Natural killer cell (primary cell): ENCODE data around the gene PDZRN3. TPM values are rescaled to one million over a fixed set of nuclear protein-coding genes. Genes with fewer than 3 reads are reported as not detected.

Experiments
- ATAC-seq, 3 donors: fragments of 150-1000 bp in 2 of 3; fragments of 200-7000 bp in 1 of 3; cut with Tn5 transposase; 1 replicate in 1 of 3; 2 replicates in 2 of 3; pipeline ENCODE4 v1.10.0; 2021; ENCODE audit warnings: mild to moderate bottlenecking in 2 of 3, moderate library complexity in 2 of 3
- DNase-seq, 2 donors: peaks; one replicate each; pipeline versions ENCODE4 v3.0.0 to v3.0.0-alpha.2; 2013 to 2021; ENCODE audit warnings: mixed read lengths in 1 of 2
- H3K27ac ChIP-seq: one replicate; pipeline ENCODE4 v1.5.1; 2013; ENCODE audit warnings: mild to moderate bottlenecking, low read length
- H3K27me3 ChIP-seq: one replicate; pipeline ENCODE4 v1.6.1; 2013; ENCODE audit warnings: low read length; ENCODE audit not compliant: control insufficient read depth, insufficient read depth
- H3K36me3 ChIP-seq: one replicate; pipeline ENCODE4 v1.6.1; 2013; ENCODE audit warnings: low read length; ENCODE audit not compliant: control insufficient read depth, insufficient read depth
- H3K4me1 ChIP-seq: one replicate; pipeline ENCODE4 v1.6.1; 2013; ENCODE audit warnings: low read length; ENCODE audit not compliant: control insufficient read depth, insufficient read depth
- H3K4me3 ChIP-seq: one replicate; pipeline ENCODE4 v1.5.1; 2013; ENCODE audit warnings: low read length
- H3K9me3 ChIP-seq: one replicate; pipeline ENCODE4 v1.6.1; 2013; ENCODE audit warnings: low read length; ENCODE audit not compliant: control insufficient read depth, insufficient read depth
- H3K27ac Mint-ChIP-seq, 2 donors: one replicate each; pipeline ENCODE4 v1.8.0; 2022; ENCODE audit warnings: mild to moderate bottlenecking in 2 of 2, mixed read lengths in 2 of 2, moderate library complexity in 1 of 2
- H3K27me3 Mint-ChIP-seq, 2 donors: one replicate each; pipeline ENCODE4 v1.8.0; 2022; ENCODE audit warnings: low read depth in 2 of 2, mixed read lengths in 2 of 2
- H3K36me3 Mint-ChIP-seq: one replicate; pipeline ENCODE4 v1.8.0; 2022; ENCODE audit warnings: mixed read lengths
- H3K4me1 Mint-ChIP-seq, 2 donors: one replicate each; pipeline ENCODE4 v1.8.0; 2022; ENCODE audit warnings: mixed read lengths in 2 of 2
- H3K4me3 Mint-ChIP-seq: one replicate; pipeline ENCODE4 v1.8.0; 2022; ENCODE audit warnings: mild to moderate bottlenecking, moderate library complexity, mixed read lengths
- H3K9me3 Mint-ChIP-seq, 2 donors: one replicate each; pipeline ENCODE4 v1.8.0; 2022; ENCODE audit warnings: mixed read lengths in 2 of 2
- CTCF ChIP-seq: fragments of 200-600 bp; IDR thresholded peaks from one replicate; pipeline ENCODE4 v1.8.0; 2022; ENCODE audit warnings: antibody characterized with exemption
- WGBS: methylation state at CpG from one replicate; pipeline ENCODE4 v1.1.7; 2013; ENCODE audit warnings: missing lambda C conversion rate; ENCODE audit not compliant: insufficient coverage; 5-methylcytosine and 5-hydroxymethylcytosine counted together
- intact Hi-C: fragments of 100-400 bp; cut with micrococcal nuclease; formaldehyde crosslinking; loops from one replicate; pipeline ENCODE4 v1.14.2; 2022
- total RNA-seq, 4 donors: library from RNA; stranded (reverse); fragments of 120-200 nt in 1 of 4; gene quantifications; one replicate each; pipeline versions ENCODE4 v1.2.3 to v1.2.4, GENCODE V29; 2013 to 2022

Gene PDZRN3
- total RNA-seq, 3 donors from 2014 or later (not counting 1 experiment from before 2014, with no cell fraction given), result not detected

GRCh38 chr3:73504852-73505251 is 119.9 kb downstream of the PDZRN3 start:
- H3K4me1 ChIP-seq, result no peaks in the 10 kb centered on the region
- intact Hi-C loops, result no loop called here
- WGBS, result 82% methylated on average over 2 of the region's 4 CpGs
- ATAC-seq, result no peak
- H3K4me3 ChIP-seq, result no peak overlapping the region
- H3K9me3 Mint-ChIP-seq, result no peaks in the 10 kb centered on the region
- no peaks in the 10 kb centered on the region for H3K36me3 ChIP-seq
- H3K9me3 ChIP-seq, result no peaks in the 10 kb centered on the region
- no peaks in the 10 kb centered on the region for H3K36me3 Mint-ChIP-seq
- peaks cover 0 to 4% of the 10 kb centered on the region in 2 donors for H3K4me1 Mint-ChIP-seq
- no peak for TF ChIP-seq CTCF
- no peak overlapping the region for H3K27ac ChIP-seq
- H3K4me3 Mint-ChIP-seq, result no peak overlapping the region
- DNase-seq, result no peak
- H3K27me3 ChIP-seq, result no peaks in the 10 kb centered on the region
- H3K27me3 Mint-ChIP-seq, result no peaks in the 10 kb centered on the region
- no peak overlapping the region for H3K27ac Mint-ChIP-seq

DNA sequence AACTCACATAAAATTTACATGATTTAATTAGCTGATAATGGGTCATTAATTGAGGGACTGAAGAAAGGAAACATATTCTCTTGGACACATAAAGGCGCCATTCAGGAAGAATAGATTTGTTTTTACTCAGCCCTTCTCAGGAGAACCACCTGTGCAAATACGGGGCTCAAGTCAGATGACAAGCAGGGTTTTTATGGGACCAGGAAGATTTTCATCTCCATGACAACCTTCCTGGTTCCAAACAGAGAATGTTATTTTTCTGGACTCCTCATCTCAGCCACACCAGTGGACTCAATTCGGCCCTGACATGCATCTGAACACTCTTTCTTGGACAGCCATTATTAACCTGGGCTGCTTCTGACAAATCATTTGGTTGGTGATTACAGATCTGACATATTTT is 120.5 kb downstream of the PDZRN3 start:
- H3K4me3 ChIP-seq, result no peak overlapping the region
- ATAC-seq, result no peak
- Mint-ChIP-seq H3K4me1 (peaks cover 0 to 4% of the 10 kb centered on the region in 2 donors), H3K27ac (no peak overlapping the region), H3K4me3 (no peak overlapping the region), H3K9me3 (no peaks in the 10 kb centered on the region), H3K27me3 (no peaks in the 10 kb centered on the region), H3K36me3 (no peaks in the 10 kb centered on the region)
- TF ChIP-seq CTCF, result no peak
- DNase-seq, result no peak
- intact Hi-C loops, result no loop called here
- H3K4me1 ChIP-seq, result no peaks in the 10 kb centered on the region
- H3K27me3 ChIP-seq, result no peaks in the 10 kb centered on the region
- H3K27ac ChIP-seq, result no peak overlapping the region
- 69% methylated on average over 3 of the region's 3 CpGs for WGBS
- H3K9me3 ChIP-seq, result no peaks in the 10 kb centered on the region
- no peaks in the 10 kb centered on the region for H3K36me3 ChIP-seq

DNA sequence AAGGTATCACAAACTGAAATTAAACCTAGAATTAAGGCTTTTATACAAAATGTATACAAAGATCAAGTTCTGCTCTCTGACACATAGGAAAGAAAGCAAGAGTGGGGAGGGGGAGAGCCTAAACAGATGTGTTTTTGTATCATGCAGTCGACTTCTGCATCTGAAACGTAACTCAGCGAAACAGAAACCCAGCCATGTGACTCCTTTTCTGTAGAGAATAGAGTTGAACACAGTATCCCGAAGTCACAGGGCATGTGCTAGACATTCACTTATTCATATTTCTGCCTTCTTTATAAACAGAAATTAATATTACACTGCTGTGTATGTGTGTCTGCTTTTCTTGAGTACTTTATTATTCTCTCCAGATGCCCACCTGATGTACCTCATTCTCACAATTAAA is 121.0 kb downstream of the PDZRN3 start:
- Histone ChIP-seq H3K27ac (no peak overlapping the region), H3K4me1 (no peaks in the 10 kb centered on the region), H3K4me3 (no peak overlapping the region), H3K9me3 (no peaks in the 10 kb centered on the region), H3K27me3 (no peaks in the 10 kb centered on the region), H3K36me3 (no peaks in the 10 kb centered on the region)
- H3K4me1 Mint-ChIP-seq, result peaks cover 0 to 4% of the 10 kb centered on the region in 2 donors
- H3K9me3 Mint-ChIP-seq, result no peaks in the 10 kb centered on the region
- no peak for ATAC-seq
- 42% methylated on average over 4 of the region's 4 CpGs for WGBS
- DNase-seq, result no peak
- no peak overlapping the region for H3K27ac Mint-ChIP-seq
- no peaks in the 10 kb centered on the region for H3K36me3 Mint-ChIP-seq
- H3K4me3 Mint-ChIP-seq, result no peak overlapping the region
- TF ChIP-seq CTCF, result no peak
- intact Hi-C loops, result no loop called here
- H3K27me3 Mint-ChIP-seq, result no peaks in the 10 kb centered on the region
